Measurements from ENCODE around the gene RPL18. TPM values are rescaled to one million over a fixed set of nuclear protein-coding genes. Genes with fewer than 3 reads are reported as not detected.

The RPL18 gene
- total and polyA plus RNA-seq, 2 donors (not counting 1 experiment from before 2014, with no cell fraction given) = 1,166 to 2,054 TPM

GRCh38 chr19:48638831-48639381, 19.9 kb upstream of the RPL18 start:
- peaks cover 24% of the 10 kb centered on the region for H3K4me1 ChIP-seq (ENCODE audit: control insufficient read depth, extremely low read depth, insufficient read depth, low read length)
- TF ChIP-seq EZH2 (IDR thresholded peaks at IDR 0.05; ENCODE audit: low read length, missing control alignments) (no peak), CTCF (conservative IDR thresholded peaks at IDR 0.05 in 1 of 2, IDR thresholded peaks at IDR 0.05 in 1 of 2; ENCODE audit: low read depth in 1 of 2, low read length in 2 of 2) (no peak)
- no peak for DNase-seq (ENCODE audit: low read depth in 2 of 2)
- no peak overlapping the region for H3K4me2 ChIP-seq (ENCODE audit: extremely low read depth, insufficient read depth, low read length)
- H3K4me3 ChIP-seq (replicated peaks in 1 of 4; ENCODE audit: control extremely low read depth in 1 of 4, insufficient read depth in 1 of 4, low read depth in 3 of 4, low read length in 4 of 4) = peak overlapping the region in 1 of 4 experiments; percentile 81
- H3K9me3 ChIP-seq (ENCODE audit: control insufficient read depth, insufficient read depth, low read depth, low read length) = no peaks in the 10 kb centered on the region
- no peaks in the 10 kb centered on the region for H3K36me3 ChIP-seq (ENCODE audit: control insufficient read depth, insufficient read depth, low read length)
- H3K9ac ChIP-seq (ENCODE audit: insufficient read depth, low read length) = no peak overlapping the region
- H3K79me2 ChIP-seq (ENCODE audit: control insufficient read depth, insufficient read depth, low read length) = no peaks in the 10 kb centered on the region
- H3K27ac ChIP-seq (ENCODE audit: insufficient read depth, low read length) = no peak overlapping the region
- H4K20me1 ChIP-seq (ENCODE audit: control insufficient read depth, extremely low read depth, insufficient read depth, low read length) = no peaks in the 10 kb centered on the region
- no peaks in the 10 kb centered on the region for H3K27me3 ChIP-seq (ENCODE audit: control insufficient read depth, insufficient read depth, low read length)
- no peak overlapping the region for H2AFZ ChIP-seq (ENCODE audit: low read length)

- peak overlapping the region; percentile 72 for H3K9ac ChIP-seq (ENCODE audit: insufficient read depth, low read length)
- H4K20me1 ChIP-seq (ENCODE audit: control insufficient read depth, extremely low read depth, insufficient read depth, low read length) = no peaks in the 10 kb centered on the region
- H3K9me3 ChIP-seq (ENCODE audit: control insufficient read depth, insufficient read depth, low read depth, low read length) = no peaks in the 10 kb centered on the region
- H3K4me3 ChIP-seq (replicated peaks in 1 of 4; ENCODE audit: control extremely low read depth in 1 of 4, insufficient read depth in 1 of 4, low read depth in 3 of 4, low read length in 4 of 4) = peak overlapping the region; percentile 50 to 81 (median 64)
- peak overlapping the region; percentile 69 for H3K4me2 ChIP-seq (ENCODE audit: extremely low read depth, insufficient read depth, low read length)
- peak overlapping the region; percentile 53 for H2AFZ ChIP-seq (ENCODE audit: low read length)
- peak; percentile 96 to 97 for DNase-seq (ENCODE audit: low read depth in 2 of 2)
- H3K36me3 ChIP-seq (ENCODE audit: control insufficient read depth, insufficient read depth, low read length) = no peaks in the 10 kb centered on the region
- peaks cover 30% of the 10 kb centered on the region for H3K4me1 ChIP-seq (ENCODE audit: control insufficient read depth, extremely low read depth, insufficient read depth, low read length)
- peak overlapping the region; percentile 90 for H3K27ac ChIP-seq (ENCODE audit: insufficient read depth, low read length)
- TF ChIP-seq CTCF (conservative IDR thresholded peaks at IDR 0.05 in 1 of 2, IDR thresholded peaks at IDR 0.05 in 1 of 2; ENCODE audit: low read depth in 1 of 2, low read length in 2 of 2) (peak in 1 of 2 donors; percentile 20), EZH2 (IDR thresholded peaks at IDR 0.05; ENCODE audit: low read length, missing control alignments) (no peak)
- H3K27me3 ChIP-seq (ENCODE audit: control insufficient read depth, insufficient read depth, low read length) = no peaks in the 10 kb centered on the region
- H3K79me2 ChIP-seq (ENCODE audit: control insufficient read depth, insufficient read depth, low read length) = no peaks in the 10 kb centered on the region
Observed at GRCh38 chr19:48637948-48638830, 19.2 kb upstream of the RPL18 start.

GRCh38 chr19:48637449-48637947, 18.5 kb upstream of the RPL18 start:
- no peaks in the 10 kb centered on the region for H3K79me2 ChIP-seq (ENCODE audit: control insufficient read depth, insufficient read depth, low read length)
- H2AFZ ChIP-seq (ENCODE audit: low read length) = peak overlapping the region; percentile 50
- H3K4me2 ChIP-seq (ENCODE audit: extremely low read depth, insufficient read depth, low read length) = peak overlapping the region; percentile 69
- H3K9me3 ChIP-seq (ENCODE audit: control insufficient read depth, insufficient read depth, low read depth, low read length) = no peaks in the 10 kb centered on the region
- no peaks in the 10 kb centered on the region for H3K27me3 ChIP-seq (ENCODE audit: control insufficient read depth, insufficient read depth, low read length)
- peak overlapping the region; percentile 72 for H3K9ac ChIP-seq (ENCODE audit: insufficient read depth, low read length)
- peak; percentile 99 for DNase-seq (ENCODE audit: low read depth in 2 of 2)
- H3K4me1 ChIP-seq (ENCODE audit: control insufficient read depth, extremely low read depth, insufficient read depth, low read length) = peaks cover 37% of the 10 kb centered on the region
- H4K20me1 ChIP-seq (ENCODE audit: control insufficient read depth, extremely low read depth, insufficient read depth, low read length) = no peaks in the 10 kb centered on the region
- H3K4me3 ChIP-seq (replicated peaks in 1 of 4; ENCODE audit: control extremely low read depth in 1 of 4, insufficient read depth in 1 of 4, low read depth in 3 of 4, low read length in 4 of 4) = peak overlapping the region; percentile 50 to 81 (median 64)
- no peak for TF ChIP-seq EZH2 (IDR thresholded peaks at IDR 0.05; ENCODE audit: low read length, missing control alignments)
- TF ChIP-seq CTCF (conservative IDR thresholded peaks at IDR 0.05 in 1 of 2, IDR thresholded peaks at IDR 0.05 in 1 of 2; ENCODE audit: low read depth in 1 of 2, low read length in 2 of 2) = no peak
- H3K27ac ChIP-seq (ENCODE audit: insufficient read depth, low read length) = peak overlapping the region; percentile 90
- H3K36me3 ChIP-seq (ENCODE audit: control insufficient read depth, insufficient read depth, low read length) = no peaks in the 10 kb centered on the region

Measured in fibroblast of lung (primary cell).